ENCODE data around the gene CIRBP. TPM values are rescaled to one million over a fixed set of nuclear protein-coding genes. Genes with fewer than 3 reads are reported as not detected.

The CIRBP gene
- total and polyA plus RNA-seq, 9 of the 15 experiments (the other 6 are each of a cell fraction or from before 2014, with no cell fraction given), result 20.5 to 327 (median 176) TPM

- TF ChIP-seq NKRF (IDR thresholded peaks at IDR 0.05; ENCODE audit: borderline replicate concordance), result 0 out of 2 replicates have a peak, but pooled peaks have one; percentile 34
- TF ChIP-seq, protein P1, sequence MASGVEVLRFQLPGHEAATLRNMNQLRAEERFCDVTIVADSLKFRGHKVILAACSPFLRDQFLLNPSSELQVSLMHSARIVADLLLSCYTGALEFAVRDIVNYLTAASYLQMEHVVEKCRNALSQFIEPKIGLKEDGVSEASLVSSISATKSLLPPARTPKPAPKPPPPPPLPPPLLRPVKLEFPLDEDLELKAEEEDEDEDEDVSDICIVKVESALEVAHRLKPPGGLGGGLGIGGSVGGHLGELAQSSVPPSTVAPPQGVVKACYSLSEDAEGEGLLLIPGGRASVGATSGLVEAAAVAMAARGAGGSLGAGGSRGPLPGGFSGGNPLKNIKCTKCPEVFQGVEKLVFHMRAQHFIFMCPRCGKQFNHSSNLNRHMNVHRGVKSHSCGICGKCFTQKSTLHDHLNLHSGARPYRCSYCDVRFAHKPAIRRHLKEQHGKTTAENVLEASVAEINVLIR (CRISPR knock-in tag; IDR thresholded peaks at IDR 0.05), result no peak
- peak; percentile 2; the same call in 1 of the 2 replicates for TF ChIP-seq EGR1 (conservative IDR thresholded peaks at IDR 0.05)
- no peak for TF ChIP-seq EZH2 (IDR thresholded peaks at IDR 0.05; ENCODE audit: borderline replicate concordance, low read depth, low read length)
- TF ChIP-seq ATF3 (IDR thresholded peaks at IDR 0.05), result no peak
- TF ChIP-seq ATF3 (CRISPR knock-in tag; conservative IDR thresholded peaks at IDR 0.05), result no peak
- no peak for TF ChIP-seq GATA2 (CRISPR knock-in tag; IDR thresholded peaks at IDR 0.05)
- TF ChIP-seq NCOR1 (IDR thresholded peaks at IDR 0.05), result peak; percentile 50; the same call in 1 of the 2 replicates
- no peak for TF ChIP-seq HOXB6 (CRISPR knock-in tag; IDR thresholded peaks at IDR 0.05; ENCODE audit: borderline replicate concordance)
- TF ChIP-seq HNRNPLL (IDR thresholded peaks at IDR 0.05; ENCODE audit: low read depth, low read length, poor library complexity, severe bottlenecking), result no peak
- TF ChIP-seq ADNP (tag; IDR thresholded peaks at IDR 0.05), result no peak
- TF ChIP-seq, protein P2, sequence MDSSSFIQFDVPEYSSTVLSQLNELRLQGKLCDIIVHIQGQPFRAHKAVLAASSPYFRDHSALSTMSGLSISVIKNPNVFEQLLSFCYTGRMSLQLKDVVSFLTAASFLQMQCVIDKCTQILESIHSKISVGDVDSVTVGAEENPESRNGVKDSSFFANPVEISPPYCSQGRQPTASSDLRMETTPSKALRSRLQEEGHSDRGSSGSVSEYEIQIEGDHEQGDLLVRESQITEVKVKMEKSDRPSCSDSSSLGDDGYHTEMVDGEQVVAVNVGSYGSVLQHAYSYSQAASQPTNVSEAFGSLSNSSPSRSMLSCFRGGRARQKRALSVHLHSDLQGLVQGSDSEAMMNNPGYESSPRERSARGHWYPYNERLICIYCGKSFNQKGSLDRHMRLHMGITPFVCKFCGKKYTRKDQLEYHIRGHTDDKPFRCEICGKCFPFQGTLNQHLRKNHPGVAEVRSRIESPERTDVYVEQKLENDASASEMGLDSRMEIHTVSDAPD (CRISPR knock-in tag; IDR thresholded peaks at IDR 0.05), result no peak
- TF ChIP-seq POLR2AphosphoS2 (IDR thresholded peaks at IDR 0.05; ENCODE audit: low read length), result no peak
- peak; percentile 70 for TF ChIP-seq RBM22 (IDR thresholded peaks at IDR 0.05; ENCODE audit: low read depth, low read length, poor library complexity, severe bottlenecking)
- no peak; the same call in 1 of the 2 replicates for TF ChIP-seq FOXJ2 (tag; IDR thresholded peaks at IDR 0.05)
- TF ChIP-seq, protein P3, sequence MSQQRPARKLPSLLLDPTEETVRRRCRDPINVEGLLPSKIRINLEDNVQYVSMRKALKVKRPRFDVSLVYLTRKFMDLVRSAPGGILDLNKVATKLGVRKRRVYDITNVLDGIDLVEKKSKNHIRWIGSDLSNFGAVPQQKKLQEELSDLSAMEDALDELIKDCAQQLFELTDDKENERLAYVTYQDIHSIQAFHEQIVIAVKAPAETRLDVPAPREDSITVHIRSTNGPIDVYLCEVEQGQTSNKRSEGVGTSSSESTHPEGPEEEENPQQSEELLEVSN (IDR thresholded peaks at IDR 0.05; ENCODE audit: borderline replicate concordance in 1 of 2, extremely low read depth in 1 of 2, insufficient read depth in 1 of 2, insufficient read length in 1 of 2, low read depth in 1 of 2, low read length in 1 of 2, poor library complexity in 1 of 2, severe bottlenecking in 1 of 2), result peak in 1 of 2 experiments; percentile 47
- no peak for TF ChIP-seq HDAC1 (IDR thresholded peaks at IDR 0.05)
- TF ChIP-seq HEY1 (CRISPR knock-in tag; IDR thresholded peaks at IDR 0.05; ENCODE audit: borderline replicate concordance), result no peak
- TF ChIP-seq BRD9 (IDR thresholded peaks at IDR 0.05; ENCODE audit: low read depth, partially characterized antibody), result no peak
- no peak for TF ChIP-seq ZNF134 (CRISPR knock-in tag; conservative IDR thresholded peaks at IDR 0.05)
Observed at GRCh38 chr19:1250437-1251260, 18.5 kb upstream of the CIRBP start (continued).

Data from K562 (cell line).